ENCODE measurements around the gene TMEM270.
A peak's percentile ranks its signal among the peaks of the same experiment; 100 is the strongest.
"Not testable (repeated sequence)": the region's sequence is repeated elsewhere in the genome, so short reads cannot be mapped to it uniquely, and the experiment has no call there.

Gene TMEM270

DNA sequence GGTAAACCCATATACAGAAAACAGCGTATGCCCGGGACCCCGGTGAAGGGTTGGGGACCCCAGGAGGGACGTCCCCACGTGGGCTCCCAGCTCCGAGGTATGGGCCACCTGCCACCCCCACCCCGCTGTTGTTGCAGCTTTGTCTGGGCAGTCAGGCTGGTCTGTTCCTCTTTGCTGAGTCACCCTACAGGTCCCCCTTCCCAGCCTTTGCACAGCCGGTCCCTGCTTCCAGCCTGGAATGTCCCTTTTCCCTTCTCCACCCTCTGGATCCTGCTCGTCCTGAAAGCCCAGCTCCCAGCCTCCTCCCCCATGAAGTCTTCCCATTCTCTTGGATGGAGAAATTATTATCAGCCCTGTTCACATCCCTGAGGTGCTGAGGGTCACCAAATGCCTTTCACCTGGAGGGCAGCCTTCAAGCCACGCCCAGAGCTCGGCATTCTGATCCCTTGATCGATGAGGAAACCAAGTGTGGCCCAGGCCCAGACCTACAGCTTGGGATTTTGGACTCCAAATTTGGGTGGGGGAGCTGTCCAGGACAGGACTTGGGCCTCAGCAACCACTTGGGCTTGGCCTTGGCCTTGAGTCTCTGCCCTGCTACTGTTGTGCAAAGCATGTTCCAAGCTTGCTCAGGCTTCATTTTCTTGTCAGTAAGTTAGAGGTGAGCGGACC, 27.6 kb upstream of the TMEM270 start:
- no peak for DNase-seq

- DNase-seq, result no peak
Observed at GRCh38 chr7:73834626-73835191, 26.2 kb upstream of the TMEM270 start.

GRCh38 chr7:73837167-73837566, 23.8 kb upstream of the TMEM270 start:
- DNase-seq, result not testable (repeated sequence)

DNA sequence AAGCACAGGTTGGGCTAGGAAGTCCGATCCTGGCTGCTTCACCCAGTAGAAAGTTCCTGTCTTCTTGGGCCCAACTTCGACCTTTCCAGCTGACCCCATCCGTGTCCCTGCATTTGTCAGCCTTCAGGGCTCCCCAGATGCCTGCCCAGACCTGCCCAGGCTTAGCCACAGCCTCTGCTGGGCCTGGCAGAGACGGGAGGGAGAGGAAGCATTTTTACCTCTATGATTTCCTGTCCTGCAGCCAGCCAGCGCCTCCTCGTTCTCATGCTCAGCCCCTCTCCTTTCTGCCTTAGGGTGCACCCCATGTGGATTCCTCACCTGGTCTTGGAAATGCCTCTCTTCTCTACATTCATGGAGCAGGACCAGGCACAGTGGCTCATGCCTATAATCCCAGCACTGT, 22.3 kb upstream of the TMEM270 start:
- DNase-seq, result no peak

- DNase-seq, result no peak
Observed at GRCh38 chr7:73839290-73839689, 21.7 kb upstream of the TMEM270 start.

DNA sequence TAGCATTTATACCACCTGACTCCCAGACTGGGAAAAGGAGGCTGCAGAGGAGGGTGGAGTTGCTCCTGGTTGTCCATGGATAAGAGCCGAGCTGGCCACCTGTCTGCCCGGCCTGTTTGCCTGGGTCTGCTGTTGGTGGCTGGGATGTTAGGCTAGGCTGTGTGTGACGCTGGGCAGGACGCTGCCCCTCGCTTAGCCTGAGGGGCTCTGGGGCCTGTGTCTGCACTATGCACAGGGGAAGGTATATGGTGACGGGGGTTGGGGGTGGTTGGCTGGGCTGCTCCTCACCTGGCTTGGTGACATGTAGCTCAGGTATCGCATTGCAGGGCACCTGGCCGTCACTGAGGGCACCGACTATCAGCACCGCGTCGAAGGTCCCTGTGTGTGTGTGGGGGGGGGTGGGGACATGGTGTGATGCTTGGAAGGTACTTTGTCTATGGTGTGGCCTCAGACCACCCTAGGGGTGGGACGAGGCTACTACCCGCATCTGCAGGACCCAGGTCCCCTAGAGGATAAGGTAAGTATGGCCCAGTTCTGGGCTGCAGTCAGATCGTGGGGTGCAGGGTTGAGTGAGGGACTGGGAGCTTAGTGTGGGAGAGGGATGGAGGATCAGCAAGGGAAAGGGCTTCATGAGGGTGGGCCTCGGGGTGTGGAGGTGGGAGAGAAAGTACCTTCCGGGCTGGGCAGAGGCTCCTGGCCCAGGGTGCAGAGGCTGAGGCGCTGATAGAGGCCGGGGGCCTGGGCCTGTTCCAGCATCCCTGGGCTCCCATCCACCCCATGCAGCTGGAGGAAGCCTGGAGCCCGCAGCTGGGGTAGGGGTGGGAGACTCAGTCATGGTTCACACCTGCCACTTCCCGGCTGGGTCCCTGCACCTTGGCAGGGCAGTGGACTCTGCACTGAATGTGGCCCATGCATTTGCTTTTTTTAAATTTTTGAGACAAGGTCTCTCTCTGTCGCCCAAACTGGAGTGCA, 20.9 kb upstream of the TMEM270 start:
- DNase-seq, result no peak

DNA sequence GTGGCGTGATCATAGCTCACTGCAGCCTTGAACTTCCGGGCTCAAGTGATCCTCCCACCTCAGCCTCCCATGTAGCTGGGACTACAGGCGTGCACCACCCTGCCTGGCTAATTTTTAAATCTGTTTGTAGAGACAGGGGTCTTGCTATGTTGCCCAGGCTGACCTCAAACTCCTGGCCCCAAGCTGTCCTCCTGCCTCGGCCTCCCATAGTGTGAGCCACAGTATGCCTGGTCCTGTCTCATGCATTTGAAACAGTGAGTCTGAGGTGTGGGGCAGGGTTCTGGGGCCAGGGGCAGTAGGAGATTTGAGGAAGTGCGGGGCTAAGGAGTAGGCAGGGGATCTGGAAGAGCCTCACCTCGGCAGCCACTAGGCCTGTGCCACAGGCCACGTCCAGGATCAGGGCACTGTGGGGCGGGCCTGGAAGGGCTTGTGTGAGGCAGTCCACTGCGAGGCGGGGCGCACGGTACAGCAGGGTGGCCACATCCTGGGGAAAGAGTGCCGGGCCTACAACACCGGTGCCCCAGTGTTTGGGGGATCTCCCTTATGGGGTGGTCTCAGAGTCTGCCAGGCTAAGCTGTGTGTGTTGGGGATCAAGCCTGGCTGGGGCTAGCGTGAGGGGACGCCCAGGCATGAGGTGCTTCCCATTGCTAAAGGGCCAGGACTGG, 20.1 kb upstream of the TMEM270 start:
- DNase-seq, result no peak

DNA sequence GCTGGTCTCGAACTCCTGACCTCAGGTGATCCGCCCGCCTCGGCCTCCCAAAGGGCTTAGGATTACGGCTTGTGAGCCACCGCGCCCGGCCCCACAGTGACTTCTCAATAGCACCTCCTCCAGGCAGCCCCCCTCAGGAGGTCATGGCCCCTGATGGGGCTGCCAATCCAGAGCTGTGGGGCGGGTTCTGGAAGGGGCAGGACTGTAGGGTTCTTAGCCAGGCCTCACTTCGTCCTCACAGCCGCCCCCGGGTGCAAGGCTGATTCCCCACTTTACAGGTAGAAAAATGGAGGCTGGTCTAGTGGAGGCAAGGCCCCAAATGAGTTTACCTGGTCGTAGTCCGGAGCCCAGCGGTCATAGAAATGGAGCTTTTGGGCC, 19.3 kb upstream of the TMEM270 start:
- DNase-seq, result no peak

DNA sequence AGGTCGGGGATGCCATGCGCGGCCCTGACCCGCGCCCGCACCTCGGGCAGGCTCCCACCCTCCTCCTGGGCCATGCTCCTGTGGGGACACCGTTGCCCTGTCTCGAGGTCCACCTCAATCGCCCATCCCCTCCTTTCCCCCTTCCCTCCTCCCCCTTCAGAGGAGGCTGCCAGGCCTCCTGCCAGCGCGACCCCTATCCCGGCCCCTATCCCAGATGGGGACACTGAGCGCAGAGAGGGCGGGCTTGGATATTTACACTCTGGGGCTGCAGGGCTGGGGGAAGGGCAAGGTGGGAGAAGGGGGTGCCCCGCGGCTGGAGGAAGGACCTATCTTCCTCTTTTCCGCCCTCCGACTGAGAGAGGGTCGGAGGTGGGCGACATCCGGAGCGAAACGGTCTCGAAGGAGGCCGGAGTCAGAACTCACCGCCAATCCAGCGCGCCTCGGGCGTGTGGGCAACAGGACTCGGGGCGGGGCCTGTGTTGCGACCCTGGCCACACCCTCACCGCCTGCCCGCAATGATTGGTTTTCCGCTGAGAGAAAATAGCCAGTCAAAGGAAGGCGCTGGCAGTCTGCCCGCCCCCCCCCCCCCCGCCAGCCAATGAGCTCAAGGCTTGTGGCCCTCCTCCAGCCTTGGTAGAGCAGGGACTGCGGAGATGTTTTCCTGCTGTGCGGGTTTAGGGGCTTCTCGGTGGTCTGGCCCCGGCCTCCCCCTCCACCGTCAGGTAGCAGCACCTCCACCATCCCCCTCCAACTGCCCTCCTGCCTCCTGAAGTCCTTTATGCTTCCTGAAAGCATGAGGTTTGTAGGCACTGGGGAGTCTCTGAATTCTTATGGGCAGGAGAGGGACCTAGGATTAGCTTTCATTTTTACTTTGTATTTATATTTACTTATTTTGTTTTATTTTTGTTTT, 18.6 kb upstream of the TMEM270 start, which contains the start of gene METTL27:
Gene METTL27 (minus strand): TSS at position 450 of the 910 bp plus-strand sequence. CDS start 376 bp downstream, at position 74.
- DNase-seq, result peak; percentile 66 to 81 (median 76)

GRCh38 chr7:73844131-73844547, 16.8 kb upstream of the TMEM270 start:
- no peak for DNase-seq

DNA sequence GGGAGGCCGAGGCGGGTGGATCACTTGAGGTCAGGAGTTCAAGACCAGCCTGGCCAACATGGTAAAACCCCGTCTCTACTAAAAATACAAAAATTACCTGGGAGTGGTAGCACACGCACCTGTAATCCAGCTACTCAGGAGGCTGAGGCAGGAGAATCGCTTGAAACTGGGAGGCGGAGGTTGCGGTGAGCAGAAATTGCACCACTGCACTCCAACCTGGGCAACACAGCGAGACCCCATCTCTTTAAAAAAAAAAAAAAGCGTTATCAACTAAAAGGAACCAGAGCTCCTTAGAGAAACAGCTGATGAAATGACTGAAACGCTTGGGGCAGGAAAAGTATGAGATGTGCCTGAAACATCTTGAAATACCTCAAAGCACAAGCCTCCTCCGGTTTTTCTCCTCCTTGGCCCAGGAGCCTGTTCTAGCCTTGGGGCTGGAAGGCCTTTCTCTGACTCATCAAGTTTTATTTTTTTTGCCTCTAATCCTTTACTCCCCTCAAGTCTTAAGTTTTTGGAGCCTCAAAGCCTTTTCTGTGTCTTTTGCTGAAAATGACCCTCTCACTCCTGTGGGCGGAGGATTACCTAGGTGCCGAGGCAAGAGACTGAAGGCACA, 16.0 kb upstream of the TMEM270 start:
- no peak for DNase-seq

DNA sequence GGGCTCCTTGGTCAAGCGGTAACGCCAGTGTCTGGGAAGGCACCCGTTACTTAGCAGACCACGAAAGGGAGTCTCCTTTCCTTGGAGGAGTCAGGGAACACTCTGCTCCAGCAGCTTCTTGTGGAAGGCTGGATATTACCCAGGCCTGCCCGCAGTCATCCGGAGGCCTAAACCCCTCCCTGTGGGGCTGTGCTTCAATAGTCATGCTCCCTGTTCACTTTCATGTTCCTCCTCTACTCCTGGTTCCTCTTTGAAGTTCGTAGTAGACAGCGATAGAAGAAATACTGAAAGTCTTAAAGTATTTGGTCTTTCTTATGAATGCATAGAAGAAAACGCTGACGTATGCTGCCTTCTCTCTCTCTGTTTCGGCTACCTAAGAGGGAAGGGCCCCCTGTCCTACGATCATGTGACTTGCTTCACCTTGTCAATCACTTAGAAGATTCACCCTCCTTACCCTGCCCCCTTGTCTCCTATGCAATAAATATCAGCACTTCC, 15.2 kb upstream of the TMEM270 start:
- not testable (repeated sequence) for DNase-seq

DNA sequence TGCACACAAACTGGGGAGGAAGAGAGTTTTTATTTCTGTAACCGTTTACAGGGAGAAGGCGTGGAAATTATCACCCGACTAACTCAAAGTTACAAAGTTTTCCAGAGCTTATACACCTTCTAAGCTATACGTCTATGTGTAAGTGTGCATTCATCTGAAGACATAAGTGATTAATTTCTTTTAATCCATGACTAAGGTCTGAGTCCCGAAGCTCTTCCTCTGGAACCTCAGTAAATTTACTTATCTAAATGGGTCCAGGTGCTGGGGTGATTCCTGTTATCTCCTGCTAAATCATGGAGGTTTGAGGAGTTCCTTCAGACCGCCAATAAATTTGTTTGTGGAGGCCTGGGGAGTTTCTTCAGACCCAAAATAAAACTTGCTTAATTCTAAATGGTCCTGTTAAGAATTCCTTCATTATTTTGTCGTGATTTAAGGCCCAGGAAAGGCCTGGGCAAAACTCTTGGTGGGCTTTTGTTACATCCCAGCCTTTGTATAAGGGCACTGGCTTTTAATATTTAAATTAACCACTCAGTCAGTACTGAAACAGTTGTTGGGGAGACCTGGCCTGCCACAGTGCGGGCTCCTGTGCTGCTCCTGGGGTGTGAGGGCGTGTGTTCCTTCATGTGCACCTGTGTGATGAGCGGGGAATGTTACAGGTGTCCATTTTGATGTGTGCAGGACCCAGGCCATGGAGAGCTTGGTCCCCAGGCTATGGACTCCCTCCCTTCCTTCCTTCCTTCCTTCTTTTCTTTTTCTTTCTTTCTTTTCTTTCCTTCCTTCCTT, 12.8 kb upstream of the TMEM270 start:
- no peak for DNase-seq

- DNase-seq, result no peak
Observed at GRCh38 chr7:73850781-73851207, 10.2 kb upstream of the TMEM270 start.

- no peak for DNase-seq
Observed at GRCh38 chr7:73851410-73852338, 9.3 kb upstream of the TMEM270 start.

- DNase-seq, result no peak
Observed at GRCh38 chr7:73852500-73852899, 8.5 kb upstream of the TMEM270 start.

DNA sequence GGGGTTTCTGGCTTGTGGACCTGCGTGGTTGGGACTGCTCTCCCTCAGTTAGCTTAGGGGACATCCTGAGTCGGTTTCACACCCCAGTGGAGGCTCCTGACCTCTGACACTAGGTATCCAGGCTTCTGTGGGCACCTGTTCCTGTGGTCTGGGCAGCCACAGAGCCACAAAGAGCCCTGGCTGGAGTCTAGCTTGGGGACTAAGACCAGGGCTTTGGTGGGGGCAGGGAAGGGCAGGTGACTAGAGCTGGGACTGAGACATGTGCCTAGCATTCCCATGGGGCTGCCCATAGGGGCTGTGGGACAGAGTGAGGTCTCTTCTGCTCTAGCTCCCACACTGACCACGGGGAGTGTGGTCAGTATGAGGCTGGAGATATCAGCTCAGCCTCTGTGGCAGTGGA, 4.0 kb upstream of the TMEM270 start:
- DNase-seq, result no peak

- DNase-seq, result no peak
Observed at GRCh38 chr7:73858807-73859206, 2.2 kb upstream of the TMEM270 start.

- DNase-seq, result no peak
Observed at GRCh38 chr7:73861305-73861704, 346 bp downstream of the TMEM270 start.

Data from activated CD4-positive, CD25-positive, alpha-beta regulatory T cell (primary cell).